ENCODE results near the gene ASXL2. TPM values are rescaled to one million over a fixed set of nuclear protein-coding genes. Genes with fewer than 3 reads are reported as not detected.

ASXL2 gene
- total RNA-seq, 1 experiment from 2014 or later = 37.8 TPM

DNA sequence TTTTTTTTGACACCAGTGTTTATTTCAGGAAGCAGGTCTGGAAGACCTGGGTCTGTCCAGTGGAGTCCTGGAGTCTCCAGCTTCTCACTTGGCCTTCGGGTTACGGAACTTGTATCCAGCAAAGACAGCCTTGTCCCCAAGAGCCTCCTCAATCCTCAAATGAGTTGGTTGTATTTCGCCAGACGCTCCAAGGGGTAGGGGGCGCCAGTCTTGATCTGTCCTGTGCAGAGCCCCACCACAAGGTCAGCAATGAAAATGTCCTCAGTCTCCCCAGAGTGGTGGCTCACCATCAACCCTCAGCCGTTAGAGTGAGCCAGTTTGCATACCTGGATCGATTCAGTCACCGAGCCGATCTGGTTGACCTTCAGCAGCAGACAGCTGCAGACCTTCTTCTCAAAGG lies 21.9 kb downstream of the ASXL2 start (continued):
- TF ChIP-seq KAT7 (CRISPR knock-in tag; IDR thresholded peaks at IDR 0.05; ENCODE audit: borderline replicate concordance) (no peak), MXD4 (CRISPR knock-in tag; IDR thresholded peaks at IDR 0.05; ENCODE audit: borderline replicate concordance) (no peak), SMAD3 (CRISPR knock-in tag; IDR thresholded peaks at IDR 0.05; ENCODE audit: borderline replicate concordance) (no peak), JAZF1 (CRISPR knock-in tag; IDR thresholded peaks at IDR 0.05) (no peak), ZNF138 (CRISPR knock-in tag; conservative IDR thresholded peaks at IDR 0.05) (no peak), ELF4 (CRISPR knock-in tag; IDR thresholded peaks at IDR 0.05; ENCODE audit: low read depth) (no peak), CBFB (CRISPR knock-in tag; IDR thresholded peaks at IDR 0.05; ENCODE audit: low read depth) (no peak), ARID4B (CRISPR knock-in tag; IDR thresholded peaks at IDR 0.05; ENCODE audit: borderline replicate concordance) (no peak)
- TF ChIP-seq, protein P1, sequence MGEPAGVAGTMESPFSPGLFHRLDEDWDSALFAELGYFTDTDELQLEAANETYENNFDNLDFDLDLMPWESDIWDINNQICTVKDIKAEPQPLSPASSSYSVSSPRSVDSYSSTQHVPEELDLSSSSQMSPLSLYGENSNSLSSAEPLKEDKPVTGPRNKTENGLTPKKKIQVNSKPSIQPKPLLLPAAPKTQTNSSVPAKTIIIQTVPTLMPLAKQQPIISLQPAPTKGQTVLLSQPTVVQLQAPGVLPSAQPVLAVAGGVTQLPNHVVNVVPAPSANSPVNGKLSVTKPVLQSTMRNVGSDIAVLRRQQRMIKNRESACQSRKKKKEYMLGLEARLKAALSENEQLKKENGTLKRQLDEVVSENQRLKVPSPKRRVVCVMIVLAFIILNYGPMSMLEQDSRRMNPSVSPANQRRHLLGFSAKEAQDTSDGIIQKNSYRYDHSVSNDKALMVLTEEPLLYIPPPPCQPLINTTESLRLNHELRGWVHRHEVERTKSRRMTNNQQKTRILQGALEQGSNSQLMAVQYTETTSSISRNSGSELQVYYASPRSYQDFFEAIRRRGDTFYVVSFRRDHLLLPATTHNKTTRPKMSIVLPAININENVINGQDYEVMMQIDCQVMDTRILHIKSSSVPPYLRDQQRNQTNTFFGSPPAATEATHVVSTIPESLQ (CRISPR knock-in tag; IDR thresholded peaks at IDR 0.05) = no peak
- TF ChIP-seq, protein P2, sequence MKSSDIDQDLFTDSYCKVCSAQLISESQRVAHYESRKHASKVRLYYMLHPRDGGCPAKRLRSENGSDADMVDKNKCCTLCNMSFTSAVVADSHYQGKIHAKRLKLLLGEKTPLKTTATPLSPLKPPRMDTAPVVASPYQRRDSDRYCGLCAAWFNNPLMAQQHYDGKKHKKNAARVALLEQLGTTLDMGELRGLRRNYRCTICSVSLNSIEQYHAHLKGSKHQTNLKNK (CRISPR knock-in tag; IDR thresholded peaks at IDR 0.05) = no peak
- TF ChIP-seq, protein P3, sequence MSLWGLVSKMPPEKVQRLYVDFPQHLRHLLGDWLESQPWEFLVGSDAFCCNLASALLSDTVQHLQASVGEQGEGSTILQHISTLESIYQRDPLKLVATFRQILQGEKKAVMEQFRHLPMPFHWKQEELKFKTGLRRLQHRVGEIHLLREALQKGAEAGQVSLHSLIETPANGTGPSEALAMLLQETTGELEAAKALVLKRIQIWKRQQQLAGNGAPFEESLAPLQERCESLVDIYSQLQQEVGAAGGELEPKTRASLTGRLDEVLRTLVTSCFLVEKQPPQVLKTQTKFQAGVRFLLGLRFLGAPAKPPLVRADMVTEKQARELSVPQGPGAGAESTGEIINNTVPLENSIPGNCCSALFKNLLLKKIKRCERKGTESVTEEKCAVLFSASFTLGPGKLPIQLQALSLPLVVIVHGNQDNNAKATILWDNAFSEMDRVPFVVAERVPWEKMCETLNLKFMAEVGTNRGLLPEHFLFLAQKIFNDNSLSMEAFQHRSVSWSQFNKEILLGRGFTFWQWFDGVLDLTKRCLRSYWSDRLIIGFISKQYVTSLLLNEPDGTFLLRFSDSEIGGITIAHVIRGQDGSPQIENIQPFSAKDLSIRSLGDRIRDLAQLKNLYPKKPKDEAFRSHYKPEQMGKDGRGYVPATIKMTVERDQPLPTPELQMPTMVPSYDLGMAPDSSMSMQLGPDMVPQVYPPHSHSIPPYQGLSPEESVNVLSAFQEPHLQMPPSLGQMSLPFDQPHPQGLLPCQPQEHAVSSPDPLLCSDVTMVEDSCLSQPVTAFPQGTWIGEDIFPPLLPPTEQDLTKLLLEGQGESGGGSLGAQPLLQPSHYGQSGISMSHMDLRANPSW (CRISPR knock-in tag; conservative IDR thresholded peaks at IDR 0.05; ENCODE audit: low read depth) = no peak

DNA sequence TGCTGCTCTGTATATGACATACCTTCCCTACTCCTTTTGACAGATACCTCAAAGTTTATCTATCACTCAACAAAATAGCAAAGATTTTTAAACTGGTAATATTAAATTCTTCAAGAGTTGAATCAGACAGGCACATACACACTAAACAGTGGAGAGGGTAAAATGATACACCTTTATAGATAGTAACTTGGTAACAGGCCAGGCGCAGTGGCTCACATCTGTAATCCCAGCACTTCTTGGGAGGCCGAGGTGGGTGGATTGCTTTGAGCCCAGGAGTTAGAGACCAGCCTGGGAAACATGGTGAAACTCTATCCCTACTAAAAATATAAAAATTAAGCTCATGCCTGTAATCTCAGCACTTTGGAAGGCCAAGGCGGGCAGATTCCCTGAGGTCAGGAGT lies 23.2 kb downstream of the ASXL2 start:
- ATAC-seq (no peak), DNase-seq (ENCODE audit: low spot score) (no peak)
- no peak overlapping the region for H3K4me3 Mint-ChIP-seq
- no peaks in the 10 kb centered on the region for H3K27me3 Mint-ChIP-seq (ENCODE audit: low read depth)
- H3K27ac Mint-ChIP-seq = 0 out of 2 replicates have a peak overlapping the region, but pooled peaks have one; percentile 3
- H3K36me3 Mint-ChIP-seq = no peaks in the 10 kb centered on the region
- CTCF ChIA-PET = interaction anchor here (0.7 to 4.0 kb wide), 3 partner anchors 54 to 129 kb away, joined by 3 to 19 read pairs (median 3); no protein-coding TSS in a partner anchor
- no peaks in the 10 kb centered on the region for H3K9me3 Mint-ChIP-seq
- H3K4me1 Mint-ChIP-seq = peaks cover 19% of the 10 kb centered on the region
- TF ChIP-seq MXD4 (CRISPR knock-in tag; IDR thresholded peaks at IDR 0.05; ENCODE audit: borderline replicate concordance) (no peak), KAT7 (CRISPR knock-in tag; IDR thresholded peaks at IDR 0.05; ENCODE audit: borderline replicate concordance) (no peak), FOXP1 (CRISPR knock-in tag; IDR thresholded peaks at IDR 0.05; ENCODE audit: borderline replicate concordance) (no peak)
- POLR2A ChIA-PET = interaction anchor here (0.5 to 0.7 kb wide), 2 partner anchors 11 to 48 kb away, joined by 3 read pairs; no protein-coding TSS in a partner anchor

GRCh38 chr2:25854613-25855012 lies 23.7 kb downstream of the ASXL2 start:
- POLR2A ChIA-PET = interaction anchor here (0.5 to 1.2 kb wide), 2 partner anchors 12 to 24 kb away, joined by 3 read pairs; partner anchors contain the start of gene ASXL2
- H3K36me3 Mint-ChIP-seq = no peaks in the 10 kb centered on the region
- 0 out of 2 replicates have a peak overlapping the region, but pooled peaks have one; percentile 3 for H3K27ac Mint-ChIP-seq
- no peak for DNase-seq (ENCODE audit: low spot score)
- CTCF ChIA-PET = interaction anchor here (1.5 to 4.0 kb wide), 3 partner anchors 14 to 129 kb away, joined by 3 to 19 read pairs (median 12); no protein-coding TSS in a partner anchor
- no peaks in the 10 kb centered on the region for H3K27me3 Mint-ChIP-seq (ENCODE audit: low read depth)
- ATAC-seq = no peak
- no peaks in the 10 kb centered on the region for H3K9me3 Mint-ChIP-seq
- H3K4me1 Mint-ChIP-seq = peaks cover 19% of the 10 kb centered on the region
- no peak overlapping the region for H3K4me3 Mint-ChIP-seq
- TF ChIP-seq ZNF138 (CRISPR knock-in tag; conservative IDR thresholded peaks at IDR 0.05) = no peak
- no peak for TF ChIP-seq ATF3 (CRISPR knock-in tag; conservative IDR thresholded peaks at IDR 0.05)
- no peak for TF ChIP-seq GRHL2 (CRISPR knock-in tag; IDR thresholded peaks at IDR 0.05; ENCODE audit: insufficient replicate concordance, severe bottlenecking)
- TF ChIP-seq RELA (CRISPR knock-in tag; IDR thresholded peaks at IDR 0.05; ENCODE audit: borderline replicate concordance) = no peak
- TF ChIP-seq TP53 (CRISPR knock-in tag; IDR thresholded peaks at IDR 0.05) = no peak
- no peak for TF ChIP-seq ATF2 (CRISPR knock-in tag; IDR thresholded peaks at IDR 0.05; ENCODE audit: borderline replicate concordance, low read depth)

Measured in WTC11 (cell line).